OCI-LY1 (cell line): ENCODE measurements around the gene DIP2C.
A peak's percentile ranks its signal among the peaks of the same experiment; 100 is the strongest.

ENCODE experiments used
- H2AFZ ChIP-seq: fragments of 200-600 bp; sonication (generic), shearing (Covaris generic); 2 replicates; pipeline ENCODE4 v1.6.0; 2014; ENCODE audit warnings: antibody characterized with exemption, mild to moderate bottlenecking, low read length
- H3F3A ChIP-seq: fragments of 200-600 bp; sonication (generic), shearing (Covaris generic); 2 replicates; pipeline ENCODE4 v1.6.0; 2014; ENCODE audit warnings: mild to moderate bottlenecking, antibody characterized with exemption, low read length, moderate library complexity; ENCODE audit not compliant: insufficient read depth
- H3K27ac ChIP-seq: fragments of 200-600 bp; sonication (generic); 2 replicates; pipeline ENCODE4 v1.5.1; 2014; ENCODE audit warnings: low read length, mixed run types, mild to moderate bottlenecking, low read depth; ENCODE audit not compliant: poor library complexity, severe bottlenecking
- H3K27me3 ChIP-seq: fragments of 200-600 bp; sonication (generic); 2 replicates; pipeline ENCODE4 v1.6.0; 2014; ENCODE audit warnings: antibody characterized with exemption, mild to moderate bottlenecking, low read length, moderate library complexity; ENCODE audit not compliant: insufficient read depth
- H3K36me3 ChIP-seq: fragments of 200-600 bp; sonication (generic); 2 replicates; pipeline ENCODE4 v1.6.1; 2014; ENCODE audit warnings: mild to moderate bottlenecking, antibody characterized with exemption, low read length, moderate library complexity, mixed read lengths; ENCODE audit not compliant: insufficient read depth
- H3K4me1 ChIP-seq: fragments of 200-600 bp; sonication (generic); 2 replicates; pipeline ENCODE4 v1.5.1; 2014; ENCODE audit warnings: mild to moderate bottlenecking, low read length, moderate library complexity; ENCODE audit not compliant: insufficient read depth, severe bottlenecking
- H3K4me2 ChIP-seq: fragments of 200-600 bp; sonication (generic), shearing (Covaris generic); 2 replicates; pipeline ENCODE4 v1.6.1; 2014; ENCODE audit warnings: low read length
- H3K4me3 ChIP-seq: fragments of 200-600 bp; sonication (generic); 2 replicates; pipeline ENCODE4 v1.5.1; 2014; ENCODE audit warnings: low read length, low read depth, mild to moderate bottlenecking, mixed read lengths; ENCODE audit not compliant: poor library complexity, severe bottlenecking
- H3K79me2 ChIP-seq: fragments of 200-600 bp; shearing (Covaris generic); 2 replicates; pipeline ENCODE4 v1.6.1; 2016; ENCODE audit warnings: mixed run types, low read length, mixed read lengths; ENCODE audit not compliant: insufficient read depth
- H3K9ac ChIP-seq: fragments of 200-600 bp; sonication (generic), shearing (Covaris generic); 2 replicates; pipeline ENCODE4 v1.6.1; 2014; ENCODE audit warnings: mild to moderate bottlenecking, low read length, mixed read lengths
- H3K9me2 ChIP-seq: fragments of 200-600 bp; sonication (generic), shearing (Covaris generic); 2 replicates; pipeline ENCODE4 v1.6.1; 2014; ENCODE audit warnings: low read depth, mild to moderate bottlenecking, low read length, mixed read lengths
- H3K9me3 ChIP-seq: fragments of 200-600 bp; shearing (Covaris generic); 2 replicates; pipeline ENCODE4 v1.6.1; 2014; ENCODE audit warnings: low read length, mixed read lengths
- H4K20me1 ChIP-seq: fragments of 200-600 bp; sonication (generic), shearing (Covaris generic); 2 replicates; pipeline ENCODE4 v1.6.0; 2016; ENCODE audit warnings: mild to moderate bottlenecking, low read length; ENCODE audit not compliant: insufficient read depth
- CTCF ChIP-seq: fragments of 200-600 bp; sonication (generic), shearing (Covaris generic); IDR thresholded peaks from 2 replicates; pipeline ENCODE4 v1.5.1; 2017; ENCODE audit warnings: mild to moderate bottlenecking, antibody characterized with exemption, low read length, moderate library complexity, mixed read lengths
- EZH2 ChIP-seq: fragments of 200-600 bp; sonication (generic), shearing (Covaris generic); IDR thresholded peaks from 2 replicates; pipeline ENCODE4 v1.8.0; 2017; ENCODE audit warnings: borderline replicate concordance, mixed run types, mild to moderate bottlenecking, antibody characterized with exemption, low read length, moderate library complexity, mixed read lengths

Gene DIP2C

GRCh38 chr10:288316-289200, 400.9 kb downstream of the DIP2C start:
- H3K4me3 ChIP-seq: no peak overlapping the region
- H3K4me2 ChIP-seq: peak overlapping the region; percentile 2; the same call in 1 of the 2 replicates
- H3K27ac ChIP-seq: peak overlapping the region; percentile 89
- H3K9me3 ChIP-seq: no peaks in the 10 kb centered on the region
- TF ChIP-seq CTCF (no peak), EZH2 (no peak)
- peaks cover 70% of the 10 kb centered on the region for H3K4me1 ChIP-seq
- no peaks in the 10 kb centered on the region for H3K27me3 ChIP-seq
- H3F3A ChIP-seq: no peaks in the 10 kb centered on the region
- peaks cover 89% of the 10 kb centered on the region for H3K36me3 ChIP-seq
- no peaks in the 10 kb centered on the region for H3K79me2 ChIP-seq
- H2AFZ ChIP-seq: no peak overlapping the region
- no peaks in the 10 kb centered on the region for H4K20me1 ChIP-seq
- no peaks in the 10 kb centered on the region for H3K9me2 ChIP-seq
- H3K9ac ChIP-seq: 0 out of 2 replicates have a peak overlapping the region, but pooled peaks have one; percentile 16

DNA sequence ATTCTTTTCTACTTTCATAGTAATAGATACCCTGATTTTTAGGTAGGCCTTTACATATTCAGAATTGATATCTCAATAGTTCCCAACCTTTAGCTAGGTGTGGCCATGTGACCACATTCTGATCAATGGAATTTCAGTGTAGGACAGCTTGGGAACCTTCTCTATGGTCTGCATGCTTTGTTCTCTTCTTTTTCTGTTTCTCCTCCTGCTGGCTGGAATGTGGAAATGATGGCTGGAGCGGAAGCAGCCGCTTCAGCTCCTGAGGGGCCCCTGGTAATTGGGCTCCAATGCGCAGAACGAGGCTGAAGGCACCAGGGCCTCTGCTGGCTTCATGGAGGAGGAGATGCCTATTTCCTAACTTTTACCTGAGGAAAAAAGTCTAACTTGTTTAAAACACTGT, 401.7 kb downstream of the DIP2C start:
- H3K4me2 ChIP-seq: no peak overlapping the region
- no peaks in the 10 kb centered on the region for H4K20me1 ChIP-seq
- no peaks in the 10 kb centered on the region for H3F3A ChIP-seq
- no peak overlapping the region for H3K4me3 ChIP-seq
- H3K4me1 ChIP-seq: peaks cover 63% of the 10 kb centered on the region
- peak overlapping the region; percentile 89 for H3K27ac ChIP-seq
- no peaks in the 10 kb centered on the region for H3K9me2 ChIP-seq
- H3K9me3 ChIP-seq: no peaks in the 10 kb centered on the region
- no peaks in the 10 kb centered on the region for H3K79me2 ChIP-seq
- peaks cover 94% of the 10 kb centered on the region for H3K36me3 ChIP-seq
- no peak overlapping the region for H2AFZ ChIP-seq
- no peak overlapping the region for H3K9ac ChIP-seq
- no peak for TF ChIP-seq EZH2
- TF ChIP-seq CTCF: peak; percentile 12; the same call in 1 of the 2 replicates
- H3K27me3 ChIP-seq: no peaks in the 10 kb centered on the region

DNA sequence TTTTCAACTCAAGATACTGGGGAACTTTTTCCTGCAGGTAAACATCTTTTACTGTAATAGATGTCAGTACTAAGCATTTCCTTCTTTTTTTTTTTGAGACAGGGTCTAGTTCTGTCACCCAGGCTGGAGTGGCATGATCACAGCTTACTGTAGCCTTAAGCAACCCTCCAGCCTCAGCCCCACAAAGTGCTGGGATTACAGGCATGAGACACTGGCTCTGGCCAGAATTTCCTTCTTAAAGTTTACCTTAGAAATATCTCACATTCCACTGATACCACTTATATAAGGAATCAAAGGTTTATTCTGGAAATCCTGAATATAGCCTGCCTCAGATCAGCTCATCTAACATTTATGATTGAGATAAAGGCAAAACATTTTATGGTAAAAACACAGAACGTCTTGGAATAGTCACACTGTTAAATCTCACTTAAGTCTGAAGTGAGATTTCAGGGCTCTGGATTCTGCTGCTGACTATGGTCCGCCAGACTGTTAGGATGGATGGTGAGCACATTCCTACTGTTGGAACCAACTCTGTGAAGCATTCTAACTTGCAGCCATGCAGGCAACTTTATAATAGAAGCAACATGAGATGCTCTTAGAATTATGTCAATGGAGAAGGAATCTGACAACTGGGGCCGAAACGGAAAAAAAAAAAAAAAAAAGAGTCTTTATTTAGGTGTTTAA, 402.3 kb downstream of the DIP2C start:
- no peaks in the 10 kb centered on the region for H4K20me1 ChIP-seq
- H3K9me2 ChIP-seq: no peaks in the 10 kb centered on the region
- H3K4me2 ChIP-seq: no peak overlapping the region
- peaks cover 94% of the 10 kb centered on the region for H3K36me3 ChIP-seq
- TF ChIP-seq CTCF: no peak
- TF ChIP-seq EZH2: no peak
- H3F3A ChIP-seq: no peaks in the 10 kb centered on the region
- H3K4me1 ChIP-seq: peaks cover 57% of the 10 kb centered on the region
- no peak overlapping the region for H2AFZ ChIP-seq
- H3K27me3 ChIP-seq: no peaks in the 10 kb centered on the region
- no peaks in the 10 kb centered on the region for H3K79me2 ChIP-seq
- H3K9me3 ChIP-seq: no peaks in the 10 kb centered on the region
- no peak overlapping the region for H3K9ac ChIP-seq
- H3K4me3 ChIP-seq: no peak overlapping the region
- peak overlapping the region; percentile 35 for H3K27ac ChIP-seq
